Thoracic aorta (tissue), 2 donors: ENCODE measurements around the gene PNPLA2. TPM values are rescaled to one million over a fixed set of nuclear protein-coding genes. Genes with fewer than 3 reads are reported as not detected.

Experiments
- ATAC-seq: fragments of 150-250 bp; one replicate; pipeline ENCODE4 v1.8.0; 2017; ENCODE audit warnings: low read depth; ENCODE audit not compliant: insufficient number of reproducible peaks, low FRiP score
- DNase-seq: peaks from one replicate; pipeline ENCODE4 v3.0.0-alpha.2; 2020; ENCODE audit warnings: low spot score
- H3K27ac ChIP-seq, 2 donors: fragments of 200-600 bp; sonication (generic); 1 replicate in 1 of 2; 2 replicates in 1 of 2; pipeline ENCODE4 v1.5.1; 2016; ENCODE audit warnings: mild to moderate bottlenecking in 2 of 2, moderate library complexity in 2 of 2
- H3K27me3 ChIP-seq: fragments of 200-600 bp; sonication (generic); replicated peaks from 2 replicates; pipeline ENCODE4 v1.6.0; 2016; ENCODE audit warnings: mild to moderate bottlenecking; ENCODE audit not compliant: insufficient read depth
- H3K36me3 ChIP-seq: fragments of 200-600 bp; sonication (generic); one replicate; pipeline ENCODE4 v1.5.1; 2016
- H3K4me1 ChIP-seq, 2 donors: fragments of 200-600 bp; sonication (generic); 1 replicate in 1 of 2; 2 replicates in 1 of 2; pipeline versions ENCODE4 v1.5.1 to v1.6.0; 2016; ENCODE audit warnings: low read depth in 2 of 2, mild to moderate bottlenecking in 1 of 2; ENCODE audit not compliant: control insufficient read depth in 1 of 2
- H3K4me3 ChIP-seq: fragments of 200-600 bp; sonication (generic); 2 replicates; pipeline ENCODE4 v1.5.1; 2016; ENCODE audit warnings: mild to moderate bottlenecking
- H3K9me3 ChIP-seq: fragments of 200-600 bp; sonication (generic); 2 replicates; pipeline ENCODE4 v1.5.1; 2016
- total RNA-seq, 2 donors: library from RNA; depleted of rRNA; stranded (reverse); fragments of >200 nt; gene quantifications; one replicate each; pipeline versions ENCODE4 v1.1.0 to v1.2.3, GENCODE V29; 2016
- TF ChIP-seq, protein P1 (sequence below): fragments of 200-600 bp; sonication (generic); IDR thresholded peaks from one replicate; pipeline ENCODE4 v1.5.1; 2019; ENCODE audit warnings: antibody characterized with exemption

Gene PNPLA2
- total RNA-seq, 2 donors from 2014 or later = 105 to 115 TPM

DNA sequence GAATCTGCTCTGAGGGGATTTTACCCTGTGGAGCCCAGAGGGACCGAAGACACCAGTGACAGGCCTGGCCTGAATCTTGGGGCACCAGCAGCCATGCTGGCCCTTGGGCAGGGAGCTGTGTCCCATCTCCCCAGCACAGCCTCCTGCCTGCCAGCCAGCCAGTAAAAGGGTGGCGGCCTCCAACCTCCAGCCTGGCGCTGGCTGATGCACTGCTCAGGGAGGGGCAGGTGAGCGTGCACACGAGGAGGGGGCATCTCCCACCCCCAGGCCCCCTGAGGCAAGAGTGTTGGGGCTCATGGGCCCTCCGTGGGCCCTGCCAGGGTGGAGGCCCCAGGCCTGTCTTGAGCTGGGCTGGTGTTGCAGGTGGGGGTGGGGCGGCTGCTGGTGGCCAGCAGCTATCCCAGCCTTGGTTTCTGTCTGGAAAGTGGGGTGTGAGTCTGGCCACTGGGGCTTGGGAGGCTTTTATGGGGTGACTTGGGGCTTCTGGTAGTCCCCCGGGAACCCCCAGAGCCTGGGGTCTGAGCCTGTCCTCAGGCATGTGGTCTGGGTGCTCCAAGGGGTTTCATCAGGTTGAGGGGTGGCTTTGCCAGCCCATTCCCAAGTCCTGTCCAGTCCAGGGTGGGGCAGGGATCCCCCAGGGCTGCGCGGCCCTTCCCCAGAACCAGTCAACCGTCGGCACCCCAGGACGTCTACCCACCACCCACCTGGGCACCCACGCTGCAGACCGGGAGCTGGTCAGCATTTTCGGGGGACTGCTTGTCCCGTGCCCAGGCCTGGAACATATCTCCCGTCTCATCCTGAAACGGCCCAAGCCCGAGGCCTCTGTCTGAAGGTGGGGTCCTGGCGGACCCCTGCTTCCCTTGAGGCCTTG is 41.8 kb downstream of the PNPLA2 start:
- no peaks in the 10 kb centered on the region for H3K9me3 ChIP-seq
- no peak overlapping the region for H3K27ac ChIP-seq
- peaks cover 0 to 7% of the 10 kb centered on the region in 2 donors for H3K4me1 ChIP-seq
- no peak overlapping the region for H3K4me3 ChIP-seq
- H3K36me3 ChIP-seq = no peaks in the 10 kb centered on the region
- TF ChIP-seq, protein P1, sequence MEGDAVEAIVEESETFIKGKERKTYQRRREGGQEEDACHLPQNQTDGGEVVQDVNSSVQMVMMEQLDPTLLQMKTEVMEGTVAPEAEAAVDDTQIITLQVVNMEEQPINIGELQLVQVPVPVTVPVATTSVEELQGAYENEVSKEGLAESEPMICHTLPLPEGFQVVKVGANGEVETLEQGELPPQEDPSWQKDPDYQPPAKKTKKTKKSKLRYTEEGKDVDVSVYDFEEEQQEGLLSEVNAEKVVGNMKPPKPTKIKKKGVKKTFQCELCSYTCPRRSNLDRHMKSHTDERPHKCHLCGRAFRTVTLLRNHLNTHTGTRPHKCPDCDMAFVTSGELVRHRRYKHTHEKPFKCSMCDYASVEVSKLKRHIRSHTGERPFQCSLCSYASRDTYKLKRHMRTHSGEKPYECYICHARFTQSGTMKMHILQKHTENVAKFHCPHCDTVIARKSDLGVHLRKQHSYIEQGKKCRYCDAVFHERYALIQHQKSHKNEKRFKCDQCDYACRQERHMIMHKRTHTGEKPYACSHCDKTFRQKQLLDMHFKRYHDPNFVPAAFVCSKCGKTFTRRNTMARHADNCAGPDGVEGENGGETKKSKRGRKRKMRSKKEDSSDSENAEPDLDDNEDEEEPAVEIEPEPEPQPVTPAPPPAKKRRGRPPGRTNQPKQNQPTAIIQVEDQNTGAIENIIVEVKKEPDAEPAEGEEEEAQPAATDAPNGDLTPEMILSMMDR = no peak
- DNase-seq = no peak
- no peak for ATAC-seq
- no peaks in the 10 kb centered on the region for H3K27me3 ChIP-seq

DNA sequence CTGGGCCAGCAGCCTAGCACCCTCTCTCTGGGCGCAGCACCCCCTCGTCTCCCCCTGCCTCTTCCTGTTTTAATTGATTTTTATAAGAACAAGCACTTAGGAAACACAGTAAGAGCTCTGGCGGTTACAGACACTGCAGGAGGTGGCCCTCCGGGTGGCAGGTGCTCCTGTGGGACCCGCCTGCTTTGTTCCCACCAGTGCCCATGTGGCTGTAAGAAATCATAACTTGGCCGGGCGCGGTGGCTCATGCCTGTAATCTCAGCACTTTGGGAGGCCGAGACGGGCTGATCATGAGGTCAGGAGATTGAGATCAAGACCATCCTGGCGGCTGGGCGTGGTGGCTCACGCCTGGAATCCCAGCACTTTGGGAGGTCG is 42.4 kb downstream of the PNPLA2 start:
- H3K4me1 ChIP-seq = peaks cover 0 to 7% of the 10 kb centered on the region in 2 donors
- no peak for DNase-seq
- ATAC-seq = no peak
- H3K4me3 ChIP-seq = no peak overlapping the region
- no peaks in the 10 kb centered on the region for H3K27me3 ChIP-seq
- TF ChIP-seq, protein P1 = no peak
- peaks cover 6% of the 10 kb centered on the region for H3K36me3 ChIP-seq
- H3K9me3 ChIP-seq = no peaks in the 10 kb centered on the region
- H3K27ac ChIP-seq = no peak overlapping the region

DNA sequence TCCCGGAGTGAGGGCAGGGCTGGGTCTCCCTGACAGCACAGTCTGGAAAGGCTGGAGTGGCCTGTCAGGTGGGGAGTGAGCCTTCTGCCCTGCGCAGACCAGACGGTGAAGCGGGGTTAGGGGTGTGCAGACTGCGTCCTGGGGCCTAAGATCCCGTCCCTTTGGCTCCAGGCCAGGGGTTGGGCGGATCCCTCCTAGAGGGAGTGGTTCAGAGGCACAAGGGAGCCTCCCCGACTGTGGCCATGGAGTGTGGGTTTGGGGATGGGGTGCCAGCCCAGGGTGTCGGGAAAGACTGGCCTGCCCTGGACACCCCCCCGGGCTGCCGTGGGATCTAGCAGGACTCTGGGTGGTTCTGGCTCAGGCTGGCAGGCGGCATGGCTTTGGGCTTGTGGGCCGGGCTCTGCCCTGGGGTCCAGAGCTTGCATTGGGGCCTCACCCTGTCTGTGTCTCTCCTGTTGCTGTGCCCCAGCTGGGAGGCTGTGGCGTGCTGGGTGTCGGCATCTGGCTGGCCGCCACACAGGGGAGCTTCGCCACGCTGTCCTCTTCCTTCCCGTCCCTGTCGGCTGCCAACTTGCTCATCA is 43.5 kb downstream of the PNPLA2 start:
- DNase-seq (no peak), ATAC-seq (no peak)
- TF ChIP-seq, protein P1 = no peak
- Histone ChIP-seq H3K9me3 (no peaks in the 10 kb centered on the region), H3K27me3 (no peaks in the 10 kb centered on the region), H3K4me1 (peaks cover 0 to 7% of the 10 kb centered on the region in 2 donors), H3K27ac (no peak overlapping the region), H3K4me3 (no peak overlapping the region), H3K36me3 (peaks cover 6% of the 10 kb centered on the region)

DNA sequence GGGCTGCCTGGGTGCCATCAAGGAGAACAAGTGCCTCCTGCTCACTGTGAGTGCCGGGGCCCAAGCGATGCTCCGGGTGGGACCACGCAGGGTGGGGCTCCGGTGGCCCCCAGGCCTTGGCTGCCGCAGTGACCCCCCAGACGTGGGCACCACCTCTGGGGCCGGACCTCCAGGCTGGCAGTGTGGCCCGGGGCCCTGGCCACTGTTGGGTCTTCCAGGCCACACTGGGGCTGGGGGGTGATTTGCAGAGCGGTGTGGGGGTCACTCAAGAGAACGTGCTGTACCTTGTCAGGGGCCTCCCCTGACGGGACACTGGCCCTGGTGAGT is 43.9 kb downstream of the PNPLA2 start:
- H3K36me3 ChIP-seq = peaks cover 6% of the 10 kb centered on the region
- ATAC-seq (no peak), DNase-seq (no peak)
- H3K4me3 ChIP-seq = no peak overlapping the region
- no peak overlapping the region for H3K27ac ChIP-seq
- H3K9me3 ChIP-seq = no peaks in the 10 kb centered on the region
- no peaks in the 10 kb centered on the region for H3K27me3 ChIP-seq
- TF ChIP-seq, protein P1 = no peak
- peaks cover 0 to 7% of the 10 kb centered on the region in 2 donors for H3K4me1 ChIP-seq

DNA sequence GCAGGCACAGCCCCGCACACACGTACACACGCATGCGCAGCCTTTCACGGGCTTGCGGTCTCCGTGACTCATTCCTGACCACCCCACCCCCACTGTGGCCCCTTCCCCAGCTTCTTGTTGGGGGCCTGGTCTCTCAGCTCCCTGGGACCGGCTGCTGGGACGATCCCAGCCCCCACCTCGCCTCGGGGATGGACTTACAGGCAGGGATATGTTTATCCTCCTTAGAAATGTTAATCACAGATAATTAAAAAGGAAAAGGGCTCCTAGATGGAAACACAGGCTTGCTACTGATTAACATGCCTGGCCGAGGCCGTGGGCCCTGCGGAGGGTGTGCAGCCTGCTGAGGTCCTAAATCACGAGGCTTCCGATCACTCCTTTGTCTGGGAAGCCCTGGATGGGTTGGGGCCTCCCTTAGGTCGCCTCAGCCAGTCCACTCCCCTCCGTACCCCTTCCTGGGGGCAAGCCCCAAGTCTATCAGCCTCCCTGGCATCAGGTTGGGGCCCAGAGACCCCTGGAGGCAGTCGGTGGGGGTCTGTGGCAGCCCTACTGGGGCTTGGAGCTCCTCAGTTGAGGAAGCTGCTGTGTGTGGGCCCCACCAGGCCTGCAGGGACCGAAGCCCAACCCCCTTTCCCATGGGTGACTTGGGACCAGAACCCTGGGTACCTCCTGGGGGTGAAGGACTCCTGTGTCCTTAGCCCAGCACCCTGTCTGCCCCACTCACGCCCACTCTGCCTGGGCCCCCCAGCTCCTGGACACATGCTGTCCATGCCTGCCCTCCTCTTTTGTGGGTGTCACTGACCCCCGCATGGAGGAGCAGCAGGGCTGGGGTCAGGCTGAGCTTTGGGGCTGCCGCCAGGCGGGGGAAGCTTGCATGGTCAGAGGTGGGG is 44.6 kb downstream of the PNPLA2 start:
- Histone ChIP-seq H3K36me3 (peaks cover 6% of the 10 kb centered on the region), H3K27ac (no peak overlapping the region), H3K4me3 (no peak overlapping the region), H3K9me3 (no peaks in the 10 kb centered on the region), H3K27me3 (no peaks in the 10 kb centered on the region), H3K4me1 (peaks cover 0 to 7% of the 10 kb centered on the region in 2 donors)
- DNase-seq (no peak), ATAC-seq (no peak)
- TF ChIP-seq, protein P1 = no peak
